ENCODE results near the gene ANKRD11. TPM values are rescaled to one million over a fixed set of nuclear protein-coding genes. Genes with fewer than 3 reads are reported as not detected.

ANKRD11 gene
- total RNA-seq, 1 experiment from 2014 or later = 242 TPM

DNA sequence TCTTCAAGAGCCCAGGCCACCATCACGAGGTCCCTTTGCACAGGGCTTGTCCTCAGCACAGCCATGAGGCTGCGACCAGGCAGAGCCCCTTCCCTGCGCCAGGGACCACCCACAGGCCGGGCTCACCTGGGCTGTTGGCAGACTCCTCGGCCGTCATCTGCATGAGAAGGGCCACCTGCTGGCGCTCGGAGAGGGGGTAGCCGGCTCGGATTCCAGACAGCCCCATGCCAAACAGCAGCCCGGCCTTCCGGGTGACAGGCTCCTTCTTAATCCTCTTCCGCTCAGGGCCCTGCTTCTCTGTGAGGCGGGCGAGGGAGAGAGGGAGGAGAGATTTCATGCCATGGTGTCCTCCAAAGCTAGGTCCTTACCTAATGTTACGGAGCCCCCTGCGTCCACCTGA lies 199.5 kb downstream of the ANKRD11 start:
- Mint-ChIP-seq H3K9me3 (ENCODE audit: low read depth, unreplicated experiment) (no peaks in the 10 kb centered on the region), H3K36me3 (ENCODE audit: insufficient read depth, unreplicated experiment) (peaks cover 71% of the 10 kb centered on the region), H3K4me3 (ENCODE audit: low read depth, unreplicated experiment) (no peak overlapping the region), H3K27ac (ENCODE audit: unreplicated experiment) (no peak overlapping the region), H3K27me3 (ENCODE audit: unreplicated experiment) (no peaks in the 10 kb centered on the region), H3K4me1 (ENCODE audit: low read depth, unreplicated experiment) (peaks cover under 1% of the 10 kb centered on the region)
- no peak for DNase-seq
- intact Hi-C loops (cut with micrococcal nuclease; ENCODE audit: unreplicated experiment) = no loop called here
- TF ChIP-seq, protein P1, sequence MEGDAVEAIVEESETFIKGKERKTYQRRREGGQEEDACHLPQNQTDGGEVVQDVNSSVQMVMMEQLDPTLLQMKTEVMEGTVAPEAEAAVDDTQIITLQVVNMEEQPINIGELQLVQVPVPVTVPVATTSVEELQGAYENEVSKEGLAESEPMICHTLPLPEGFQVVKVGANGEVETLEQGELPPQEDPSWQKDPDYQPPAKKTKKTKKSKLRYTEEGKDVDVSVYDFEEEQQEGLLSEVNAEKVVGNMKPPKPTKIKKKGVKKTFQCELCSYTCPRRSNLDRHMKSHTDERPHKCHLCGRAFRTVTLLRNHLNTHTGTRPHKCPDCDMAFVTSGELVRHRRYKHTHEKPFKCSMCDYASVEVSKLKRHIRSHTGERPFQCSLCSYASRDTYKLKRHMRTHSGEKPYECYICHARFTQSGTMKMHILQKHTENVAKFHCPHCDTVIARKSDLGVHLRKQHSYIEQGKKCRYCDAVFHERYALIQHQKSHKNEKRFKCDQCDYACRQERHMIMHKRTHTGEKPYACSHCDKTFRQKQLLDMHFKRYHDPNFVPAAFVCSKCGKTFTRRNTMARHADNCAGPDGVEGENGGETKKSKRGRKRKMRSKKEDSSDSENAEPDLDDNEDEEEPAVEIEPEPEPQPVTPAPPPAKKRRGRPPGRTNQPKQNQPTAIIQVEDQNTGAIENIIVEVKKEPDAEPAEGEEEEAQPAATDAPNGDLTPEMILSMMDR (IDR thresholded peaks at IDR 0.05; ENCODE audit: unreplicated experiment) = no peak
- no TSS peak for BruUV-seq (replicated peaks)
- CTCF ChIA-PET = no interaction called here

DNA sequence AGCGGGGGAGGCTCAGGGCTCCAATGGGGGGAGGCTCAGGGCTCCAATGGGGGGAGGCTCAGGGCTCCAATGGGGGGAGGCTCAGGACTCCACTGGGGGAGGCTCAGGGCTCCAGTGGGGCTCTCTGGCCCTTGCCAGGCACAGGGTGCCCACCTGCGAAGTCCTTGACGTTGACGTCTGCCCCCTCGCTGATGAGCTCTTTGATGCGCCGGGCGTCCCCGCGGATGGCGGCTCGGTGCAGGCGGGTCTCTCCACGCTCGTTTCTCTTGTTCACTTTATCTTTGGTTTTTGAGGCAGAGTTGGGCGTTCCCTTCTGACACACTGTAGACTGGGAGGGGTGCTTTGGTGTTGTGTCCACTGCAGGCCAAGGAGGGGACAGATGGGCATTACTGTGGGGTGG lies 199.9 kb downstream of the ANKRD11 start:
- Mint-ChIP-seq H3K27ac (ENCODE audit: unreplicated experiment) (no peak overlapping the region), H3K4me3 (ENCODE audit: low read depth, unreplicated experiment) (no peak overlapping the region), H3K36me3 (ENCODE audit: insufficient read depth, unreplicated experiment) (peaks cover 66% of the 10 kb centered on the region), H3K4me1 (ENCODE audit: low read depth, unreplicated experiment) (no peaks in the 10 kb centered on the region), H3K27me3 (ENCODE audit: unreplicated experiment) (no peaks in the 10 kb centered on the region), H3K9me3 (ENCODE audit: low read depth, unreplicated experiment) (no peaks in the 10 kb centered on the region)
- TF ChIP-seq, protein P1 (IDR thresholded peaks at IDR 0.05; ENCODE audit: unreplicated experiment) = no peak
- no TSS peak for BruUV-seq (replicated peaks)
- intact Hi-C loops (cut with micrococcal nuclease; ENCODE audit: unreplicated experiment) = no loop called here
- CTCF ChIA-PET = no interaction called here
- no peak for DNase-seq

DNA sequence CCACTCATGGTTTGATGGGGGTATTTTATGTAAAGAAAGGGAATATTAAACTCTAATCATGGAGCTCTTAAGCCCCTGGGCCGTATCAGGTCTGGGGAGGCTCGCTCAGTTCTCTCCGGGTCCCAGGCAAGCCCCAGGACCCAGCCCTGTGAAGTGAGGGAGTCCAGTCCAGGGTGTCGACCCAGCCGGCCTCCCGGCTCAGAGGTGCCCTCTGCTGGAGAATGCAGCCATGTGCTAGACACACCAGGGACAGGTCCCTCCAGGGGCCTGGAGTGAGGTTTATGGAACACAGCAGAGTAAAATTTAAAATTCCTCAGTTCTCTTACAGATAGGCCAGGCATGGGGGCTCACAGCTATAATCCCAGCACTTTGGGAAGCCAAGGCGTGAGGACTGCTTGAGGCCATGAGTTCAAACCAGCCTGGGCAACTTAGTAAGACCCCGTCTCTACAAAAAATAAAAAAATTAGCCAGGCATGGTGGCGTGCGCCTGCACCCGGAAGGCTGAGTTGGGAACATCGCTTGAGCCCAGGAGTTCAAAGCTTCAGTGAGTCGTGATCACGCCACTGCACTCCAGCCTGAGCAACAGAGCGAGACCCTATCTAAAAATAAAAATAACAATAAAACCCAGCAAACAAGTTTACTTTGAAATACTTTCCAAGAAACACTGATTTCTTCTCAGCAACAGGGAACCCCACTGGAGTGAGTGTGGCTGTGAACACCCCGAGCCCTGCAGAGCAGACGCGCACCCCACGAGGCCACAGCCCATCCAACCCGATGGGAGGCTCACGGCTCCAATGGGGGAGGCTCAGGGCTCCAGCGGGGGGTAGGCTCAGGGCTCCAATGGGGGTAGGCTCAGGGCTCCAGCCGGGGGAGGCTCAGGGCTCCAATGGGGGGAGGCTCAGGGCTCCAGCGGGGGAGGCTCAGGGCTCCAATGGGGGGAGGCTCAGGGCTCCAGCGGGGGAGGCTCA lies 200.6 kb downstream of the ANKRD11 start:
- intact Hi-C loops (cut with micrococcal nuclease; ENCODE audit: unreplicated experiment) = no loop called here
- Mint-ChIP-seq H3K27ac (ENCODE audit: unreplicated experiment) (no peak overlapping the region), H3K4me3 (ENCODE audit: low read depth, unreplicated experiment) (no peak overlapping the region), H3K9me3 (ENCODE audit: low read depth, unreplicated experiment) (no peaks in the 10 kb centered on the region), H3K27me3 (ENCODE audit: unreplicated experiment) (no peaks in the 10 kb centered on the region), H3K36me3 (ENCODE audit: insufficient read depth, unreplicated experiment) (peaks cover 59% of the 10 kb centered on the region), H3K4me1 (ENCODE audit: low read depth, unreplicated experiment) (no peaks in the 10 kb centered on the region)
- CTCF ChIA-PET = no interaction called here
- peak; percentile 86 for DNase-seq
- TF ChIP-seq, protein P1 (IDR thresholded peaks at IDR 0.05; ENCODE audit: unreplicated experiment) = peak; percentile 91
- BruUV-seq (replicated peaks) = no TSS peak

DNA sequence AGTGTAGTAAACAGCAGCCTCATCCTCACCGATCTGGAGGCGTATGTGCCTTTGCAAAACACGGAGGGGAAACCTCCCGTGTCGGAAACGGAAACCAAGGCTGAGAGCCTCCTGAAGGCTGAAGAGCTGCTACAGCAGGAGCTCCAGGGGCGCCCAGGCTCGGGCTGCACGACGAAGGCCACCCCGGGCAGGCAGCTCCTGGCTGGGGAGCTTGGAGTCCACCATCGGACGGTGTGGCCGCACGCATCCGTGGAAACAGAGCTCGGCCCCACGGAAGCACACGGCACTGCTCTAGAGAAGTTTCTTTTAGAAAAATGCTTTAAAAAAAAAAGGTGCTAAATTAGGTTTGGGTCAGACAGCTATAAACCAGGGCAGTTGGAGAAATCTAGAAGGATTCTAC lies 201.4 kb downstream of the ANKRD11 start:
- CTCF ChIA-PET = no interaction called here
- intact Hi-C loops (cut with micrococcal nuclease; ENCODE audit: unreplicated experiment) = no loop called here
- BruUV-seq (replicated peaks) = no TSS peak
- no peak for DNase-seq
- Mint-ChIP-seq H3K27me3 (ENCODE audit: unreplicated experiment) (no peaks in the 10 kb centered on the region), H3K36me3 (ENCODE audit: insufficient read depth, unreplicated experiment) (peaks cover 51% of the 10 kb centered on the region), H3K4me3 (ENCODE audit: low read depth, unreplicated experiment) (no peak overlapping the region), H3K27ac (ENCODE audit: unreplicated experiment) (no peak overlapping the region), H3K9me3 (ENCODE audit: low read depth, unreplicated experiment) (no peaks in the 10 kb centered on the region), H3K4me1 (ENCODE audit: low read depth, unreplicated experiment) (no peaks in the 10 kb centered on the region)
- TF ChIP-seq, protein P1 (IDR thresholded peaks at IDR 0.05; ENCODE audit: unreplicated experiment) = no peak

All from Calu3 (cell line).